ENCODE data around the gene PIK3CG. TPM values are rescaled to one million over a fixed set of nuclear protein-coding genes. Genes with fewer than 3 reads are reported as not detected.

PIK3CG gene
- total RNA-seq (2021; ENCODE audit: unreplicated experiment) (0.05 TPM), Bru-seq, nascent RNA (percentile 8 among the genes with signal in this experiment), BruChase-seq, experiment 1, labeled RNA remaining after a 6-hour chase (percentile 10 among the genes with signal in this experiment), BruChase-seq, experiment 2, labeled RNA remaining after a 2-hour chase (percentile 2 among the genes with signal in this experiment)
- not detected in 2 replicates for polyA plus RNA-seq (2012)
- long read RNA-seq: 0 reads

GRCh38 chr7:106865130-106866041 is at the start of gene PIK3CG:
PIK3CG (plus strand) TSS chr7:106865282; CDS start chr7:106867562, 2,280 bp downstream.
- Histone ChIP-seq H3K79me2 (ENCODE audit: insufficient read depth, low read length) (no peaks in the 10 kb centered on the region), H3K9me3 (ENCODE audit: control insufficient read depth in 1 of 2, insufficient read depth in 1 of 2, low read depth in 1 of 2, low read length in 2 of 2) (no peaks in the 10 kb centered on the region), H2AFZ (ENCODE audit: low read depth, low read length, poor library complexity, severe bottlenecking) (no peak within 1 kb of the TSS), H3K27me3 (ENCODE audit: insufficient read depth, low read length) (no peaks in the 10 kb centered on the region), H3K4me3 (replicated peaks in 1 of 2; ENCODE audit: low read depth in 1 of 2, low read length in 2 of 2) (no peak within 1 kb of the TSS), H4K20me1 (ENCODE audit: insufficient read depth) (no peaks in the 10 kb centered on the region), H3K4me1 (ENCODE audit: control insufficient read depth in 1 of 2, insufficient read depth in 2 of 2, low read length in 2 of 2) (no peaks in the 10 kb centered on the region), H3K36me3 (ENCODE audit: control insufficient read depth in 1 of 2, insufficient read depth in 2 of 2, low read length in 2 of 2) (no peaks in the 10 kb centered on the region), H3K9ac (ENCODE audit: low read length) (no peak within 1 kb of the TSS), H3K27ac (ENCODE audit: low read depth, low read length) (no peak within 1 kb of the TSS), H3K9me2 (ENCODE audit: insufficient read depth) (no peaks in the 10 kb centered on the region), H3K4me2 (ENCODE audit: low read length) (no peak within 1 kb of the TSS)
- no TSS peak for BruUV-seq (replicated peaks)
- intact Hi-C loops (cut with micrococcal nuclease): no loop called here
- RAD21 ChIA-PET (ENCODE audit: low non-redundant PET in 1 of 2, low total read pairs in 2 of 2, uncharacterized antibody in 2 of 2, unreplicated experiment in 2 of 2): no interaction called here
- ATAC-seq (no peak), DNase-seq (ENCODE audit: low read depth, low spot score) (no peak)
- CTCF ChIA-PET: no interaction called here
- TF ChIP-seq FOSL1 (IDR thresholded peaks at IDR 0.05; ENCODE audit: low read depth) (no peak), JUND (IDR thresholded peaks at IDR 0.05) (no peak), EZH2 (IDR thresholded peaks at IDR 0.05) (no peak), ZNF274 (IDR thresholded peaks at IDR 0.05; ENCODE audit: low read depth, low read length) (no peak), CTCF (IDR thresholded peaks at IDR 0.05 in 2 of 3, conservative IDR thresholded peaks at IDR 0.05 in 1 of 3; ENCODE audit: borderline replicate concordance in 1 of 3, insufficient read depth in 1 of 3, low read depth in 2 of 3, low read length in 2 of 3) (no peak), SIN3A (IDR thresholded peaks at IDR 0.05; ENCODE audit: low read depth) (no peak), RAD21 (IDR thresholded peaks at IDR 0.05; ENCODE audit: low read depth) (no peak), ELF1 (IDR thresholded peaks at IDR 0.05; ENCODE audit: borderline replicate concordance, low read depth) (no peak), CEBPB (IDR thresholded peaks at IDR 0.05; ENCODE audit: low read depth) (no peak), ZFX (IDR thresholded peaks at IDR 0.05) (no peak), SP1 (IDR thresholded peaks at IDR 0.05; ENCODE audit: low read depth) (no peak), ATF3 (IDR thresholded peaks at IDR 0.05) (no peak), CBX3 (IDR thresholded peaks at IDR 0.05; ENCODE audit: low read depth) (no peak), POLR2AphosphoS5 (IDR thresholded peaks at IDR 0.05; ENCODE audit: low read depth, low read length) (no peak), POLR2A (IDR thresholded peaks at IDR 0.05; ENCODE audit: borderline replicate concordance, extremely low read depth, insufficient read depth, insufficient read length) (no peak), EGR1 (IDR thresholded peaks at IDR 0.05; ENCODE audit: low read depth) (no peak), TCF7L2 (IDR thresholded peaks at IDR 0.05; ENCODE audit: borderline replicate concordance, extremely low read depth, insufficient read depth, insufficient read length) (no peak)
- POLR2A ChIA-PET: no interaction called here

Measured in HCT116 (cell line).